ENCODE data around the gene GRPEL1. TPM values are rescaled to one million over a fixed set of nuclear protein-coding genes. Genes with fewer than 3 reads are reported as not detected.
"Not testable (repeated sequence)": the region's sequence is repeated elsewhere in the genome, so short reads cannot be mapped to it uniquely, and the experiment has no call there.

GRPEL1 gene
- total RNA-seq, 1 donor from 2014 or later, result 11.0 TPM

DNA sequence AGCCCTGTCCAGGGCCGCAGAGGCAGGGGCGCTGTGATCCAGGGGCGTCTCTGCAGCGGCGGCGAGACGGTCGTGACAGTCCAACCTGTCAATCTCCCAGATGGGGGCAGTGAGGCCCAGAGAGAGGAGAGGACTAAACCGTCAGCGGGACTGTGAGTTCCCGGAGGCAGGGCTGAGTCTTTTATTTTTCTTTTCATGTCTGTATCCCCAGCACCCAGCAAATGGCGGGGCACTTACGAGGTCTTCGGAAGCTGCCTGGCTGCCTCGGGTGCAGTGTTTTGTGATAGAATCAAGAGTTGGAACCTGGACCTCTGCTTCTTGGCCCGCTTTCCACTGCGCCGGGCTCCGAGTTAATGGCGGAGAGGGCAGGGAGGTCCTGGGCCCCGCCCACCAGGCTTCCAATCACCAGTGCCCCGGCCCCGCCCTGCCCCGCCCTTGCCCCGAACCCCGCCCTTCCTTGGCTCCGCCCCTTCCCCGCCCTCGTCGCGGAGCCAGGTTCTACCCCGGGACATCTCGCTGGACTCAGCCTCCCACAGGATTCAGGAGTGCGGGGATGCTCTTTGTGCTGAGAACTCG is 35.3 kb upstream of the GRPEL1 start:
- no peak for DNase-seq (ENCODE audit: extremely low spot score in 2 of 2)
- H3K27ac ChIP-seq, result peak overlapping the region; percentile 82
- H3K9me3 ChIP-seq, result no peaks in the 10 kb centered on the region
- H3K36me3 ChIP-seq, result no peaks in the 10 kb centered on the region
- H3K4me3 ChIP-seq, result peak overlapping the region; percentile 54 to 61
- peaks cover 28% of the 10 kb centered on the region for H3K4me1 ChIP-seq
- H3K27me3 ChIP-seq, result no peaks in the 10 kb centered on the region
- TF ChIP-seq POLR2AphosphoS5 (IDR thresholded peaks at IDR 0.05; ENCODE audit: insufficient read depth in 1 of 2, low read depth in 1 of 2) (peak in 1 of 2 donors; percentile 93), POLR2A (IDR thresholded peaks at IDR 0.05) (peak in 1 of 2 donors; percentile 70)
- TF ChIP-seq, protein P1, sequence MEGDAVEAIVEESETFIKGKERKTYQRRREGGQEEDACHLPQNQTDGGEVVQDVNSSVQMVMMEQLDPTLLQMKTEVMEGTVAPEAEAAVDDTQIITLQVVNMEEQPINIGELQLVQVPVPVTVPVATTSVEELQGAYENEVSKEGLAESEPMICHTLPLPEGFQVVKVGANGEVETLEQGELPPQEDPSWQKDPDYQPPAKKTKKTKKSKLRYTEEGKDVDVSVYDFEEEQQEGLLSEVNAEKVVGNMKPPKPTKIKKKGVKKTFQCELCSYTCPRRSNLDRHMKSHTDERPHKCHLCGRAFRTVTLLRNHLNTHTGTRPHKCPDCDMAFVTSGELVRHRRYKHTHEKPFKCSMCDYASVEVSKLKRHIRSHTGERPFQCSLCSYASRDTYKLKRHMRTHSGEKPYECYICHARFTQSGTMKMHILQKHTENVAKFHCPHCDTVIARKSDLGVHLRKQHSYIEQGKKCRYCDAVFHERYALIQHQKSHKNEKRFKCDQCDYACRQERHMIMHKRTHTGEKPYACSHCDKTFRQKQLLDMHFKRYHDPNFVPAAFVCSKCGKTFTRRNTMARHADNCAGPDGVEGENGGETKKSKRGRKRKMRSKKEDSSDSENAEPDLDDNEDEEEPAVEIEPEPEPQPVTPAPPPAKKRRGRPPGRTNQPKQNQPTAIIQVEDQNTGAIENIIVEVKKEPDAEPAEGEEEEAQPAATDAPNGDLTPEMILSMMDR (IDR thresholded peaks at IDR 0.05), result no peak
- intact Hi-C loops (cut with DNase I), result no loop called here

DNA sequence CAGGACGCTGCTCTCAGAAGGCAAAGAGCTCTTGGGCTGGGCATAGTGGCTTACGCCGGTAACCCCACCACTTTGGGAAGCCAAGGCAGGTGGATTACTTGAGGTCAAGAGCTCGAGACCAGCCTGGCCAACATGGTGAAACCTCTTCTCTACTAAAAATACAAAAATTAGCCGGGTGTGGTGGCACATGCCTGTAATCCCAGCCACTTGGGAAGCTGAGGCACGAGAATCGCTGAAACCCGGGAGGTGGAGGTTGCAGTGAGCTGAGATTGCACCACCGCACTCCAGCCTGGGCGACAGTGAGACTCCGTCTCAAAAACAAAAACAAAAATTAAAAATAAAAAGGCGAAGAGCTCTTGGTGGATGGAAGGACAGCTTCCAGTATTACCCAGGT is 34.6 kb upstream of the GRPEL1 start:
- intact Hi-C loops (cut with DNase I); DNase-seq (ENCODE audit: extremely low spot score in 2 of 2); H3K36me3 ChIP-seq; H3K9me3 ChIP-seq; H3K27me3 ChIP-seq: not testable (repeated sequence)
- H3K27ac ChIP-seq, result peak overlapping the region; percentile 82
- peaks cover 28% of the 10 kb centered on the region for H3K4me1 ChIP-seq
- H3K4me3 ChIP-seq, result peak overlapping the region; percentile 54 to 61

DNA sequence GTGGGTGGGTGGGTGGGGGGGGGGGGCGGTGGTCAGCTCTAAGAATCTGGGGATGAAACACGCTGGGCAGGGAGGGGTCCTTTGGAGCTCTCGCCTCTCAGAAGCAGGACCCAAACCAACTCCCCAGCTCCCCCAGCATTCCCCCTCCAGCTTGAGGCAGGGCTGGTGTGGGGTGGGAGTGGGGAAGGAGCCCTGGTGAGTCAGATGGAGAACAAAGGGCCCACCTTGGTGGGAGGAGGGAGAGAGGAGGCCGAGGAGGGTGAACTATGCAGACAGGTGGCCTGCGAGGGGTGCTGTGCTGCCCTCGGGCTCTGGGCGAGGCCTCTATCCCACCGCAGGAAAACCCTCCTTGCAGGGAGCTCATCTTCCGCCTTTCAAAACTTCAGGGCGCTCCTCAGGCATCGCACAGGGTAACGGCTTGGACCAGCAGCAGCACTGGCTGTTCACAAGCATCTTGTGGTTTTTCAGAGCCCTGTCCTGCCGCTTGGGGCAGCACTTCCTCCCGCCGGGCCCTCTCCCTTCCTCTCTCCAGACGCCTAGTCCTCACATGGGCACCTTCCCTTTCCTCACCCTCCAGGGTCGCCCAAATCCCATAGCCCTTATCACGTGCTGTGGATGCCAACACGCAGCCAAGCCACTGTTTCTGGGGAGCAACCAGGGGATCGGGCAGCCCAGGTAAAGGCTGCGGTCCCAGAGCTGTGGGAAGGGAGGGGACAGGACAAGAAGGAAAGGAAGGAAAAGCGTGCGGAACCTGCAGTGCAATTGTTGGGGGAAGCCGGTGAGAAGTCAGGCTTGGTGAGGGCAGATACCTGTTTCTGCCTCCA is 34.0 kb upstream of the GRPEL1 start:
- Histone ChIP-seq H3K27ac (peak overlapping the region; percentile 82), H3K27me3 (no peaks in the 10 kb centered on the region), H3K4me3 (peak overlapping the region; percentile 54 to 61), H3K36me3 (no peaks in the 10 kb centered on the region), H3K9me3 (no peaks in the 10 kb centered on the region), H3K4me1 (peaks cover 28% of the 10 kb centered on the region)
- TF ChIP-seq POLR2AphosphoS5 (IDR thresholded peaks at IDR 0.05; ENCODE audit: insufficient read depth in 1 of 2, low read depth in 1 of 2) (peak in 1 of 2 donors; percentile 51), POLR2A (IDR thresholded peaks at IDR 0.05) (no peak)
- TF ChIP-seq, protein P1 (IDR thresholded peaks at IDR 0.05), result peak; percentile 42 to 66 (median 52)
- DNase-seq (ENCODE audit: extremely low spot score in 2 of 2), result no peak
- intact Hi-C loops (cut with DNase I), result no loop called here

DNA sequence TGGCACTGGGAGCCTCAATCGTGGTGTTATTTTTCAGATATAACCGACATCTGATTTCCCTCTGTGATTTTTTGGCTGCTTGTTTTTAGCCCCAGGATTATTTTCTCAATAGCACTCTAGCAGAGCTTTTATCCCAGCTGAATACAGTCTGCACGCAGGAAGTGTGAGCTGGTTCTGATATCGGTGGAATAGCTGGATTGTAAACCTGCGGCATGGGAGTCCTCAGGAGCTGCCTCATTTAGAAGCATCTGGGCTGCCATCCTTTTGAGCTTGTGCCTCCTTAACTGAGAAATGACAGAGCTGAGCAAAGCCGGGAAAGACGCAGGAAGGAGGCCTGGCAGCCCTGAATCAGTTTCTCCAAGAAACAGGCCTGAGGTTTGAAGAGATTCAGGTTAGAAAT is 28.4 kb upstream of the GRPEL1 start:
- no peak overlapping the region for H3K4me3 ChIP-seq
- H3K4me1 ChIP-seq, result peaks cover 2% of the 10 kb centered on the region
- TF ChIP-seq POLR2A (IDR thresholded peaks at IDR 0.05) (no peak), POLR2AphosphoS5 (IDR thresholded peaks at IDR 0.05; ENCODE audit: insufficient read depth in 1 of 2, low read depth in 1 of 2) (no peak)
- TF ChIP-seq, protein P1 (IDR thresholded peaks at IDR 0.05), result no peak
- no peak overlapping the region for H3K27ac ChIP-seq
- H3K9me3 ChIP-seq, result no peaks in the 10 kb centered on the region
- DNase-seq (ENCODE audit: extremely low spot score in 2 of 2), result no peak
- no peaks in the 10 kb centered on the region for H3K27me3 ChIP-seq
- no peaks in the 10 kb centered on the region for H3K36me3 ChIP-seq
- intact Hi-C loops (cut with DNase I), result no loop called here

DNA sequence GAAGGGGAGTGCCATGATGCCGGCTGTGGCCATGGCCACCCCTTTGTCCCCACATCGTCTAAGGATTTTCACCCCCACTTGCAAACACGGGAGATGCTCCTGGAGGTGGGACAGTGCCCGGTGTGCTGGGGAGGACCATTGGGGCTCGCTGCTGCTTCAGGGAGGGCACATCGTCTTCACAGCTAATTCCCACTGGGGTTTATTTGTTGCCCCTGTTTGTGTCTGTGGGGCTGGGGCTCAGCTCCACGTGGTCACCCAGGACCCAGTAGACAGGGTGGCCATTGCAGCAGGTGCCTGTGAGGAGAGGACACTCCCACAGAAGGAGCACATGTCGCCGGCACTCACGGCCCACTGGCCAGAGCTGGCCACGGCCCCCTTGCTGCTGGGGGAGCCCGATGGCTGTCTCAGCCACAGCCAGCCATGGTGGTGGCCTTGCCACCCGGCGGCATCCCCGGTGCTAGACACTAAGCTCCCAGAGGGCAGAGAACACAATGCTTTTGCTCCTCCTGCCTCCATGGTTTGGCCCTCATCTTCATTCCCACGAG is 27.8 kb upstream of the GRPEL1 start:
- Histone ChIP-seq H3K27ac (no peak overlapping the region), H3K4me3 (no peak overlapping the region), H3K27me3 (no peaks in the 10 kb centered on the region), H3K9me3 (no peaks in the 10 kb centered on the region), H3K4me1 (no peaks in the 10 kb centered on the region), H3K36me3 (no peaks in the 10 kb centered on the region)
- intact Hi-C loops (cut with DNase I), result no loop called here
- no peak for DNase-seq (ENCODE audit: extremely low spot score in 2 of 2)
- TF ChIP-seq POLR2AphosphoS5 (IDR thresholded peaks at IDR 0.05; ENCODE audit: insufficient read depth in 1 of 2, low read depth in 1 of 2) (no peak), POLR2A (IDR thresholded peaks at IDR 0.05) (no peak)

DNA sequence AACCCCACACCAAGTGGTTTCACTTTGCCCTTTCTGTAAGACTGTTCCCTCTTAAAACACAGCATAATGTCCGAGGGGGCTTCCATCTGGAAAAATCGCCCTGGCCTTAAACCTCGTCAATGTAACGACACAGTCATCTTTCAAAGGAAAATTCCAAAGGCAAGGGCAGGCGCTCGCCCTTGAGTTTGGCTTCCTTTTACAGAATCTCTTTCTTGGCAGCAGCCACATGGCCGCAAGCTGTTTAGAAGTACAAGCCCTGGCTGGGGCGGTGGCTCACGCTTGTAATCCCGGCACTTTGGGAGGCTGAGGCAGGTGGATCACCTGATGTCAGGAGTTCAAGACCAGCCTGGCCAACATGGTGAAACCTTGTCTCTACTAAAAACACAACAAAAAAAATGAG is 27.1 kb upstream of the GRPEL1 start:
- Histone ChIP-seq H3K9me3 (no peaks in the 10 kb centered on the region), H3K4me1 (no peaks in the 10 kb centered on the region), H3K36me3 (no peaks in the 10 kb centered on the region), H3K4me3 (no peak overlapping the region), H3K27ac (no peak overlapping the region), H3K27me3 (no peaks in the 10 kb centered on the region)
- intact Hi-C loops (cut with DNase I), result no loop called here
- TF ChIP-seq, protein P1 (IDR thresholded peaks at IDR 0.05), result no peak
- TF ChIP-seq POLR2A (IDR thresholded peaks at IDR 0.05) (no peak), POLR2AphosphoS5 (IDR thresholded peaks at IDR 0.05; ENCODE audit: insufficient read depth in 1 of 2, low read depth in 1 of 2) (no peak)
- DNase-seq (ENCODE audit: extremely low spot score in 2 of 2), result no peak

Data from vagina (tissue), 2 donors.